HG03457 (cell line): Measurements from ENCODE around the gene ZNF213.

ENCODE experiments used
- ATAC-seq: cut with Tn5 transposase; IDR thresholded peaks from one replicate; pipeline ENCODE4 v1.9.1; 2021; ENCODE audit warnings: moderate number of reproducible peaks; ENCODE audit not compliant: unreplicated experiment

ZNF213 gene

DNA sequence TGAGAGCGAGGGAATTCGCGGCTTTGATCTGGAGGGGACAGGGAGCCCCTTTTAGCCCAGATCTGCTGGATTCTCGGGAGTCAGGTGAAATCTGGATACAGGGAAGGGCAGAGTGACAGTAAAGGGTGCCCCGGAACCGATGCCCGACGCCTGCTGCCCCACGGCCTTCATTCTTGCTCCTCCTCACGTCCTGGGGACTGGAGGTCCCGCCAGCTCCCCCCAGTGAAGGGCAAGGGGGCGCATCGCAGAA lies 53.8 kb downstream of the ZNF213 start:
- no peak for ATAC-seq

DNA sequence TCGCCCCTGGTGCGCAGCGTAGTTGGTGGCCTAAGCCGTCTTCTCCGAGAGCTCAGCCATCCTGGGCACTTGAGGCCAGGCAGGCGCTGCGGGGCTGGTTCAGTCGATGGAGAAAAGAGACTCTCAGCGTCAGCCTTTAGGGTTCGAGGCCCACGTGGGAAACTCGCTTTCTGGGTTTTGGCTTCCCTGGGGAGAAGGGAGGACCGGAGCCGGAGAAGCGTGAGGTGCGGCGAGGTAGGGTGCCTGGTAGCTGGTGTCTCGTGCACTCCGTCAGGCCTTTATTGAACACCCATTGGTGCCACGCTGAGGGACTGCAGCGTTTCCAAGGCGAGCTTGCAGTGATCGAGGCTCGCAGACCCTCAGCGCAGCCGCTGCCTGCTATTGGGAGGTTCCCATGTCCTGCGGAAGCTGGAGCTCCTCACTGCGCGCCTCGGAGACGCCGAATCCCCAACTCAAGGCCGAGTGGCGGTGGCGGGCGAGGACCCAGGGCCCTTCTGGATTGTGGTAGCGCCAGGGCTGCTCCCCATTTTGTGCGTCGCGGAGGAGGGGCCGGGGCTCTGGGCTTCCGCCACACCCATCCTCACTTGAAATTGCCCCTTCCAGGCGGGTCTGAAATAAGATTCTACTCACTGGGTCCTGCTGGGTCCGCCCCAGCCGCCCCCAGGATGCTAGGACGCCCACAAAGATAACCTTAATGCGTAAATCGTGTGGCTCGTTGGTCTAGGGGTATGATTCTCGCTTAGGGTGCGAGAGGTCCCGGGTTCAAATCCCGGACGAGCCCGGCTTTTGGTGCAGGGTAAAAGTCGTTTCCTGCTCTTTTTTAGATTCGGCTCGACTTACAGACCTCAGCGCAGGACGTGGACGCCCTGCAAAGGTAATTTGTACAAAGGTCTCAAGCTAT lies 54.3 kb downstream of the ZNF213 start:
- no peak for ATAC-seq

DNA sequence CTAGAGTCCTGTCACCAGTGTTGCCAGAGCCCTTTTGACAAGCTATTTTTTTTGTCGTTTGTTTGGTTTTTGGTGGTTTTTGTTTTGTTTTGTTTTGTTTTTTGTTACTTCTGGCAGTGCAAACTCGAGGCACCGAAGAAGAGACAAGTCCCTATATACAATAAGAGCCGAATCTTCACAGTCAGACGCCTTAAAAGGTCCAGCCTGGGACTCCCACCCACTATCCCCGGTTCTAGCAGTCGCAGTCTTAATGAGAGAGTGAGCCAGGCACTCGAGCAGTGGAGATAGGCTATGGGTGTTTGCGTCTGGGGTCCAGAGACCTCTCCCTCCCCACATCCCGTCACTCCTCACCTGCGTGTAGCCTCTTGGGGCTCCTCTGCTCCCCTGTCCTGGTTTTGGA lies 55.0 kb downstream of the ZNF213 start:
- ATAC-seq = no peak

DNA sequence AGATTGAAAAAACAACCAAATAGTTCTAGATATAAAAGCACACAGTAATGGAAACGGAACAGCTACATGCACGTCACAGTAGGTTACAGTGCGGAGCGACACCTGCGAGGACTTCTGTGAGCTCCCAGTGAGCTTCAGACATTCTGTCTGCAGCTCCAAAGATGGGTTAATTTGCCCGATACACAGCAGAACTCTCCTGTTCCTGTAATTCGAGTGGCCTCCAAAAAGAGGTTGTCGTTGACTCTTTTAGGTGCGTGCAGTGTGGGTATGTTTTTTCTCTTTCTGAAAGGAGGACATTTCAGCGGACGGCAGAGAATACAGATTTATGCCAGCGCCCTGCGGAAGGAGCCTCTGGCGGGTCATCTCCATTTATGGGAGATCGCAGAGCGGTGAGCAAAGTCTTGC lies 56.1 kb downstream of the ZNF213 start:
- no peak for ATAC-seq
